Activated naive CD8-positive, alpha-beta T cell treated with anti-CD3 and anti-CD28 coated beads, Interleukin-2, amount 10 ng/mL, durations not matched to agents 7 days and 5 days (primary cell): ENCODE data around the gene BET1L. TPM values are rescaled to one million over a fixed set of nuclear protein-coding genes. Genes with fewer than 3 reads are reported as not detected.

Experiments
- ATAC-seq: fragments of 150-1000 bp; cut with Tn5 transposase; one replicate; pipeline ENCODE4 v1.10.0; 2021; ENCODE audit warnings: low read depth, moderate library complexity
- POLR2A ChIA-PET: fragments of 350-600 bp; sonication (Branson Sonifier 250); formaldehyde crosslinking; loops from one replicate; lab custom pipeline; 2021; ENCODE audit warnings: antibody characterized with exemption; lab: Charles Lee
- DNase-seq: peaks from one replicate; pipeline ENCODE4 v3.0.0; 2021
- H3K27ac Mint-ChIP-seq: one replicate; pipeline ENCODE4 v1.8.0; 2022; ENCODE audit warnings: mild to moderate bottlenecking, mixed read lengths
- H3K27me3 Mint-ChIP-seq: one replicate; pipeline ENCODE4 v1.8.0; 2022; ENCODE audit warnings: mild to moderate bottlenecking, moderate library complexity, mixed read lengths
- H3K36me3 Mint-ChIP-seq: one replicate; pipeline ENCODE4 v1.8.0; 2021; ENCODE audit warnings: mild to moderate bottlenecking, mixed read lengths
- H3K4me1 Mint-ChIP-seq: one replicate; pipeline ENCODE4 v1.8.0; 2021; ENCODE audit warnings: mixed read lengths
- H3K4me3 Mint-ChIP-seq: one replicate; pipeline ENCODE4 v1.8.0; 2022; ENCODE audit warnings: mild to moderate bottlenecking, moderate library complexity, mixed read lengths
- H3K9me3 Mint-ChIP-seq: one replicate; pipeline ENCODE4 v1.8.0; 2021; ENCODE audit warnings: mixed read lengths
- total RNA-seq, 2 experiments: library from RNA; stranded (reverse); gene quantifications; one replicate each; pipeline ENCODE4 v1.2.3, GENCODE V29; 2021

The BET1L gene
- total RNA-seq, 2 experiments from 2014 or later, result 56.9 to 61.9 TPM

- H3K36me3 Mint-ChIP-seq, result peaks cover 12% of the 10 kb centered on the region
- POLR2A ChIA-PET, result no interaction called here
- ATAC-seq (no peak), DNase-seq (no peak)
- H3K4me1 Mint-ChIP-seq, result peaks cover 19% of the 10 kb centered on the region
- no peaks in the 10 kb centered on the region for H3K9me3 Mint-ChIP-seq
- H3K27ac Mint-ChIP-seq, result peak overlapping the region; percentile 18
- no peaks in the 10 kb centered on the region for H3K27me3 Mint-ChIP-seq
- H3K4me3 Mint-ChIP-seq, result no peak overlapping the region
Observed at GRCh38 chr11:212150-213100, 5.2 kb upstream of the BET1L start.

DNA sequence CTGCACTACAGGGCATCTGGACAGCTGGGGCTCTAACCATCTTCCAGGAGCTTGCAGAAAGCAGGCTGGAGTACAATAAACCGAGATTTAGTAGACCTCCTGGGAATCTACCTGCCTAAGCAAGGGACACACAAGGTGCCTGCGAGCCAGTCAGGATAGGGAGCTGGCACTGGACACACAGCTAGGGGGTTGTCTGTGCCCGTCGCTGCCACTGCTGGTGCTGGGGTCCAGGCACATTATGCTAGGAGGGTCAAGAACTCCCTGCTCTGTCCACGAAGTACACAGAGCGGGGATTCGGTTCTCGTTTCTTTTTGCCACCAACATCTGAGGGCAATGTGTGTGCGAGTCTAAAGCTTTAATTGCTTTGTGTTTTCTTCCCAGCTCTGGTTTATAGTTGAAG lies 4.5 kb upstream of the BET1L start:
- DNase-seq, result no peak
- no peaks in the 10 kb centered on the region for H3K27me3 Mint-ChIP-seq
- H3K36me3 Mint-ChIP-seq, result peaks cover 13% of the 10 kb centered on the region
- no peak for ATAC-seq
- no peaks in the 10 kb centered on the region for H3K9me3 Mint-ChIP-seq
- POLR2A ChIA-PET, result no interaction called here
- H3K4me1 Mint-ChIP-seq, result peaks cover 19% of the 10 kb centered on the region
- H3K27ac Mint-ChIP-seq, result no peak overlapping the region
- H3K4me3 Mint-ChIP-seq, result no peak overlapping the region

- no peak for DNase-seq
- H3K27me3 Mint-ChIP-seq, result no peaks in the 10 kb centered on the region
- no peak for ATAC-seq
- no peak overlapping the region for H3K27ac Mint-ChIP-seq
- H3K9me3 Mint-ChIP-seq, result no peaks in the 10 kb centered on the region
- peaks cover 15% of the 10 kb centered on the region for H3K36me3 Mint-ChIP-seq
- H3K4me3 Mint-ChIP-seq, result no peak overlapping the region
- peaks cover 21% of the 10 kb centered on the region for H3K4me1 Mint-ChIP-seq
- POLR2A ChIA-PET, result no interaction called here
Observed at GRCh38 chr11:211295-211694, 4.1 kb upstream of the BET1L start.

GRCh38 chr11:210803-211180 lies 3.6 kb upstream of the BET1L start:
- Mint-ChIP-seq H3K4me1 (peaks cover 27% of the 10 kb centered on the region), H3K27me3 (no peaks in the 10 kb centered on the region), H3K27ac (no peak overlapping the region), H3K9me3 (no peaks in the 10 kb centered on the region), H3K4me3 (no peak overlapping the region), H3K36me3 (peaks cover 15% of the 10 kb centered on the region)
- DNase-seq (no peak), ATAC-seq (no peak)
- POLR2A ChIA-PET, result no interaction called here

- H3K9me3 Mint-ChIP-seq, result no peaks in the 10 kb centered on the region
- peaks cover 13% of the 10 kb centered on the region for H3K36me3 Mint-ChIP-seq
- peaks cover 27% of the 10 kb centered on the region for H3K4me1 Mint-ChIP-seq
- peak overlapping the region; percentile 89 for H3K4me3 Mint-ChIP-seq
- H3K27me3 Mint-ChIP-seq, result no peaks in the 10 kb centered on the region
- H3K27ac Mint-ChIP-seq, result peak overlapping the region; percentile 30
- DNase-seq, result no peak
- no peak for ATAC-seq
- POLR2A ChIA-PET, result interaction anchor here (1.4 to 4.1 kb wide), 2 partner anchors 27 to 102 kb away, joined by 3 to 44 read pairs; partner anchors contain the start of genes PSMD13 and SIRT3
Observed at GRCh38 chr11:210122-210802, 3.1 kb upstream of the BET1L start.

DNA sequence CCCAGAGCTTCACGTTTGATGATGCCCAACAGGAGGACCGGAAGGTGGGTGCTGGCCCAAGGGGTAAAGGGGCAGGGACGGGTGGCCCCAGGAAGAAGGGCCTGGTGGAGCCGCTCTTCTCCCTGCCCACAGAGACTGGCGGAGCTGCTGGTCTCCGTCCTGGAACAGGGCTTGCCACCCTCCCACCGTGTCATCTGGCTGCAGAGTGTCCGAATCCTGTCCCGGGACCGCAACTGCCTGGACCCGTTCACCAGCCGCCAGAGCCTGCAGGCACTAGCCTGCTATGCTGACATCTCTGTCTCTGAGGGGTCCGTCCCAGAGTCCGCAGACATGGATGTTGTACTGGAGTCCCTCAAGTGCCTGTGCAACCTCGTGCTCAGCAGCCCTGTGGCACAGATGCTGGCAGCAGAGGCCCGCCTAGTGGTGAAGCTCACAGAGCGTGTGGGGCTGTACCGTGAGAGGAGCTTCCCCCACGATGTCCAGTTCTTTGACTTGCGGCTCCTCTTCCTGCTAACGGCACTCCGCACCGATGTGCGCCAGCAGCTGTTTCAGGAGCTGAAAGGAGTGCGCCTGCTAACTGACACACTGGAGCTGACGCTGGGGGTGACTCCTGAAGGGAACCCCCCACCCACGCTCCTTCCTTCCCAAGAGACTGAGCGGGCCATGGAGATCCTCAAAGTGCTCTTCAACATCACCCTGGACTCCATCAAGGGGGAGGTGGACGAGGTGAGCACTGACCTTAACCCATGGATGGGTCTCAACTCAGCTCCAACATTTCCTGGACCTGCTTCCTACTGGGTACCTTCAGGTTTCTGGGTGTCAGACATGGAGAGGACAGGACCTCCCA lies 2.3 kb upstream of the BET1L start:
- H3K9me3 Mint-ChIP-seq, result no peaks in the 10 kb centered on the region
- DNase-seq (no peak), ATAC-seq (no peak)
- peaks cover 27% of the 10 kb centered on the region for H3K4me1 Mint-ChIP-seq
- peak overlapping the region; percentile 89 for H3K4me3 Mint-ChIP-seq
- no peaks in the 10 kb centered on the region for H3K27me3 Mint-ChIP-seq
- peak overlapping the region; percentile 96 for H3K27ac Mint-ChIP-seq
- POLR2A ChIA-PET, result interaction anchor here (1.0 to 4.4 kb wide), 5 partner anchors 10 to 103 kb away, joined by 3 to 44 read pairs (median 6); partner anchors contain the start of genes PGGHG, PSMD13 and SIRT3
- H3K36me3 Mint-ChIP-seq, result peaks cover 10% of the 10 kb centered on the region

DNA sequence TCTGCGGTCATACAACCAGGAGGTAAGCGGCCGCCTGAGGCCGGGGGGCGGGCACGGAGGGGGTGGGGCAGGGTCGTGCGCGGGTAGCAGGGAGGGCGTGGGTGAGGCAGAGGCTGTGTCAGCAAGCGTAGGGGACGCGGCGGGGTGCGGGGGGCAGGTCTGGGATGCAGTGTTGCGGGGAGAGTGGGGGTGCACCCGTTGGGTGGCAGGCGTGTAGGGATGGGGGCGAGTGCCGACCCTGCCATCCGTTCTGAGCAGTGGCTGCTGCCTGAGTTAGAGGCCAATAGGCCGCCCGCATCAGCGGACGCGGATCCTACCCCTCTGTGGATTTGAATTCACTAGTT lies 1.7 kb upstream of the BET1L start:
- H3K27me3 Mint-ChIP-seq, result no peaks in the 10 kb centered on the region
- H3K27ac Mint-ChIP-seq, result peak overlapping the region; percentile 96
- DNase-seq (no peak), ATAC-seq (peak; percentile 3)
- peaks cover 10% of the 10 kb centered on the region for H3K36me3 Mint-ChIP-seq
- peak overlapping the region; percentile 89 for H3K4me3 Mint-ChIP-seq
- H3K4me1 Mint-ChIP-seq, result peaks cover 29% of the 10 kb centered on the region
- no peaks in the 10 kb centered on the region for H3K9me3 Mint-ChIP-seq
- POLR2A ChIA-PET, result interaction anchor here (0.7 to 4.4 kb wide), 9 partner anchors 10 to 108 kb away, joined by 3 to 44 read pairs (median 5); partner anchors contain the start of genes PGGHG, PSMD13 and SIRT3

GRCh38 chr11:208181-208916 lies 1.1 kb upstream of the BET1L start:
- Mint-ChIP-seq H3K4me1 (peaks cover 34% of the 10 kb centered on the region), H3K4me3 (peak overlapping the region; percentile 89), H3K36me3 (peaks cover 10% of the 10 kb centered on the region), H3K27me3 (no peaks in the 10 kb centered on the region), H3K9me3 (no peaks in the 10 kb centered on the region), H3K27ac (peak overlapping the region; percentile 96)
- POLR2A ChIA-PET, result interaction anchor here (0.7 to 4.4 kb wide), 13 partner anchors 11 to 208 kb away, joined by 3 to 44 read pairs (median 6); partner anchors contain the start of genes NLRP6, PGGHG, PSMD13 and SIRT3
- DNase-seq (peak; percentile 91), ATAC-seq (peak; percentile 64)

DNA sequence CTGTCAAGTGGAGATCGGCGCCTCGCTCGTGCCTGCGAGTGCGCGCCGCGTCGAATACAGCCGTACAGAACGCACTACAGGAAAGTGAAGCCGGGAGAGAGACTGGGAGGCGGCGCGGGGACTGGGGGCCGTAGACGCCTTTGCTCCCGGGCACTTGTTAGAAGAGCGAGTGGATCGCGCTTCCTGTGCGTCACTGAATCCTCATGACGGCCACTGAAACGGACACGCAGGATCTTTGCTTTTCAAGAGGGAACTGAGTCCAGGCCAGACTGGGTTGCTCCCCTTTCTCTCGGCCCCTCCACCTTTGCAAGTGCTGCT lies 623 bp upstream of the BET1L start:
- H3K4me3 Mint-ChIP-seq, result peak overlapping the region; percentile 89
- H3K9me3 Mint-ChIP-seq, result no peaks in the 10 kb centered on the region
- POLR2A ChIA-PET, result interaction anchor here (0.5 to 4.4 kb wide), 30 partner anchors 9 to 598 kb away, joined by 3 to 44 read pairs (median 8); partner anchors contain the start of genes IFITM2, NLRP6, PGGHG and PSMD13
- no peaks in the 10 kb centered on the region for H3K27me3 Mint-ChIP-seq
- no peak for DNase-seq
- peak; percentile 28 for ATAC-seq
- H3K27ac Mint-ChIP-seq, result peak overlapping the region; percentile 96
- H3K4me1 Mint-ChIP-seq, result peaks cover 32% of the 10 kb centered on the region
- H3K36me3 Mint-ChIP-seq, result peaks cover 9% of the 10 kb centered on the region

DNA sequence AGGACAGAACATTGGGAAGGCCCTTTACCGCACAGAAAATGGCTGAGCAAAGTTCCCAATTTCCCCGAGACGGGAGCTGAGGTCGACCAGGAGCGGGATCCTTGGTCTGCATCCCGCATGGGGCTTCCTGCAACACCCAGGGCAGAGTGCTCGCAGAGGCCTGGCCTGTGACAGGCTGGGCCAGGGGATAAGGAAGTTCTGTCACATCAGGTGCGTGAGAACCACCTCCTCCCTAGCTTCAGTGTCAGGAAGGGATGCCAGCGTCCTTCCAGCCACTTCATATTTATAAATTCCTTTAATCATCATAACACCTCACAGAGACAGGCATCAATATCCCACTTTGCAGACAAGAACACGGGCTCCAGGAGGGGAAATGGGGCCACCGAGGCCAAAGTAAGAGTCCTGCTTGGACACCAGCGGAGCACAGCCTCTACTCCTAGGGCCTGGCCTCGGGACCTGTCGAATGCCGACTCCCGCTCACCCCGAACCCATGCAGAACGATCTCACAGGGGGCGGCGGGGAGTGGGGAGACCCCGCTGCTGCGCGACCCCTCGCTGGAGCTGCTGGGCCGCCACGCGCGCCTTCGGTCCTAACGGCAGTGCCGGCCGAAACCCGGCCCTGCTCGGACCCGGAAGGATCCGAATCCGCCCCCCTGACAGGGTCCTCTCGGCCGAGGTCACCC lies 532 bp downstream of the BET1L start:
- peaks cover 10% of the 10 kb centered on the region for H3K36me3 Mint-ChIP-seq
- POLR2A ChIA-PET, result interaction anchor here (0.6 to 4.4 kb wide), 29 partner anchors 9 to 329 kb away, joined by 3 to 44 read pairs (median 8); partner anchors contain the start of genes IFITM2, NLRP6, PGGHG and PSMD13
- ATAC-seq (no peak), DNase-seq (no peak)
- no peaks in the 10 kb centered on the region for H3K27me3 Mint-ChIP-seq
- peaks cover 41% of the 10 kb centered on the region for H3K4me1 Mint-ChIP-seq
- H3K9me3 Mint-ChIP-seq, result no peaks in the 10 kb centered on the region
- H3K4me3 Mint-ChIP-seq, result peak overlapping the region; percentile 89
- peak overlapping the region; percentile 97 for H3K27ac Mint-ChIP-seq

GRCh38 chr11:206002-206384 lies 1.2 kb downstream of the BET1L start:
- Mint-ChIP-seq H3K9me3 (no peaks in the 10 kb centered on the region), H3K4me1 (peaks cover 41% of the 10 kb centered on the region), H3K4me3 (peak overlapping the region; percentile 89), H3K36me3 (peaks cover 10% of the 10 kb centered on the region), H3K27me3 (no peaks in the 10 kb centered on the region), H3K27ac (peak overlapping the region; percentile 97)
- POLR2A ChIA-PET, result interaction anchor here (1.0 to 4.4 kb wide), 11 partner anchors 9 to 209 kb away, joined by 3 to 44 read pairs (median 19); partner anchors contain the start of genes IFITM2, NLRP6, PGGHG and PSMD13
- ATAC-seq (no peak), DNase-seq (no peak)
